B cell (primary cell): Measurements from ENCODE around the gene CHEK1. TPM values are rescaled to one million over a fixed set of nuclear protein-coding genes. Genes with fewer than 3 reads are reported as not detected.

ENCODE experiments used
- ATAC-seq: fragments of 200-7000 bp; cut with Tn5 transposase; one replicate; pipeline ENCODE4 v1.10.0; 2021; ENCODE audit warnings: low read depth, mild to moderate bottlenecking, moderate number of reproducible peaks, moderate library complexity
- CTCF ChIA-PET: fragments of 350-600 bp; sonication (Branson Sonifier 250); formaldehyde crosslinking; loops from one replicate; lab custom pipeline; 2021; ENCODE audit warnings: antibody characterized with exemption, inconsistent platforms; lab: Charles Lee
- POLR2A ChIA-PET: fragments of 350-600 bp; sonication (Branson Sonifier 250); formaldehyde crosslinking; loops from one replicate; lab custom pipeline; 2021; ENCODE audit warnings: antibody characterized with exemption; lab: Charles Lee
- DNase-seq: peaks from one replicate; pipeline ENCODE4 v3.0.0; 2013
- H2AFZ ChIP-seq: 2 replicates; pipeline ENCODE4 v1.6.1; 2012; ENCODE audit warnings: mild to moderate bottlenecking, low read depth, low read length; ENCODE audit not compliant: insufficient read depth, poor library complexity, severe bottlenecking
- H3K27ac ChIP-seq, 2 donors: 1 replicate in 1 of 2; 2 replicates in 1 of 2; pipeline ENCODE4 v1.5.1; 2012 to 2013; ENCODE audit warnings: low read length in 2 of 2, mild to moderate bottlenecking in 2 of 2, moderate library complexity in 1 of 2
- H3K27me3 ChIP-seq, 4 experiments: fragments of 200-600 bp in 1 of 4; sonication (generic) in 1 of 4; replicated peaks in 1 of 4; 1 replicate in 2 of 4; 2 replicates in 2 of 4; pipeline versions ENCODE4 v1.6.1 to v1.7.0; 2013 to 2016; ENCODE audit warnings: low read length in 3 of 4, mild to moderate bottlenecking in 2 of 4, mixed read lengths in 1 of 4, moderate library complexity in 1 of 4; ENCODE audit not compliant: insufficient read depth in 4 of 4, control insufficient read depth in 3 of 4; ENCODE audit errors: control extremely low read depth in 1 of 4
- H3K36me3 ChIP-seq, 2 experiments: replicated peaks in 1 of 2; 1 replicate in 1 of 2; 2 replicates in 1 of 2; pipeline versions ENCODE4 v1.6.1 to v1.7.1; 2013; ENCODE audit warnings: low read length in 1 of 2; ENCODE audit not compliant: insufficient read depth in 2 of 2, control insufficient read depth in 1 of 2; ENCODE audit errors: control extremely low read depth in 1 of 2, extremely low read depth in 1 of 2
- H3K4me1 ChIP-seq, 2 donors: fragments of 200-600 bp in 1 of 2; sonication (generic) in 1 of 2; 1 replicate in 1 of 2; 2 replicates in 1 of 2; pipeline versions ENCODE4 v1.5.1 to v1.6.1; 2013 to 2017; ENCODE audit warnings: low read length in 2 of 2; ENCODE audit not compliant: control insufficient read depth in 2 of 2, insufficient read depth in 2 of 2
- H3K4me2 ChIP-seq: replicated peaks from 2 replicates; pipeline ENCODE3; 2012; ENCODE audit warnings: mild to moderate bottlenecking, low read depth, low read length; ENCODE audit not compliant: poor library complexity, severe bottlenecking
- H3K4me3 ChIP-seq, 5 experiments: fragments of 200-600 bp in 1 of 5; sonication (generic) in 1 of 5; 1 replicate in 3 of 5; 2 replicates in 2 of 5; pipeline versions ENCODE4 v1.5.1 to v1.7.0; 2011 to 2016; ENCODE audit warnings: low read length in 4 of 5, mild to moderate bottlenecking in 4 of 5, low read depth in 2 of 5, control low read depth in 1 of 5, moderate library complexity in 1 of 5; ENCODE audit not compliant: insufficient read depth in 1 of 5; ENCODE audit errors: control extremely low read depth in 1 of 5, extremely low read depth in 1 of 5
- H3K79me2 ChIP-seq: fragments of 200-600 bp; sonication (generic); one replicate; pipeline ENCODE4 v1.6.0; 2016; ENCODE audit warnings: low read length; ENCODE audit not compliant: control insufficient read depth, insufficient read depth
- H3K9ac ChIP-seq: fragments of 200-600 bp; sonication (generic); 2 replicates; pipeline ENCODE4 v1.6.1; 2017; ENCODE audit warnings: mild to moderate bottlenecking, low read length, moderate library complexity
- H3K9me3 ChIP-seq, 3 donors: one replicate each; pipeline versions ENCODE4 v1.6.1 to v1.7.1; 2013; ENCODE audit warnings: low read length in 2 of 3; ENCODE audit not compliant: control insufficient read depth in 2 of 3, insufficient read depth in 1 of 3; ENCODE audit errors: control extremely low read depth in 1 of 3
- H4K20me1 ChIP-seq: 2 replicates; pipeline ENCODE4 v1.6.0; 2012; ENCODE audit warnings: mild to moderate bottlenecking, low read length; ENCODE audit not compliant: insufficient read depth, control insufficient read depth, poor library complexity, severe bottlenecking
- H3K27ac Mint-ChIP-seq: one replicate; pipeline ENCODE4 v1.8.0; 2021; ENCODE audit warnings: mixed read lengths
- H3K27me3 Mint-ChIP-seq: one replicate; pipeline ENCODE4 v1.8.0; 2021; ENCODE audit warnings: mixed read lengths
- H3K4me1 Mint-ChIP-seq: one replicate; pipeline ENCODE4 v1.8.0; 2021; ENCODE audit warnings: mixed read lengths
- H3K4me3 Mint-ChIP-seq: one replicate; pipeline ENCODE4 v1.8.0; 2021; ENCODE audit warnings: mixed read lengths
- H3K9me3 Mint-ChIP-seq: one replicate; pipeline ENCODE4 v1.8.0; 2022; ENCODE audit warnings: mixed read lengths; ENCODE audit not compliant: insufficient read depth
- EZH2 ChIP-seq: IDR thresholded peaks from 2 replicates; pipeline ENCODE4 v1.6.1; 2012; ENCODE audit warnings: borderline replicate concordance, low read depth, mild to moderate bottlenecking, moderate library complexity, low read length; ENCODE audit not compliant: insufficient read depth, poor library complexity, severe bottlenecking
- WGBS: methylation state at CpG from one replicate; pipeline ENCODE4 v1.1.5; 2013; ENCODE audit warnings: missing lambda C conversion rate; ENCODE audit not compliant: insufficient coverage; 5-methylcytosine and 5-hydroxymethylcytosine counted together
- intact Hi-C: fragments of 100-400 bp; cut with micrococcal nuclease; formaldehyde crosslinking; loops from one replicate; pipeline ENCODE4 v1.10.0; 2022
- polyA plus RNA-seq: library from polyadenylated mRNA; depleted of rRNA; stranded (reverse); fragments of >200 nt; gene quantifications from 2 replicates; pipeline ENCODE4 v1.2.3, GENCODE V29; 2012
- total RNA-seq, 2 donors: library from RNA; stranded (reverse); fragments of 120-200 nt in 1 of 2; gene quantifications; 1 replicate in 1 of 2; 2 replicates in 1 of 2; pipeline versions ENCODE4 v1.2.3 to v1.2.4, GENCODE V29; 2013 to 2022
- TF ChIP-seq, protein P1 (sequence below): fragments of 200-600 bp; IDR thresholded peaks from one replicate; pipeline ENCODE4 v1.8.0; 2022; ENCODE audit warnings: antibody characterized with exemption, mild to moderate bottlenecking

CHEK1 gene
- total and polyA plus RNA-seq, 2 donors (not counting 1 experiment from before 2014, with no cell fraction given), result 0.81 to 3.5 TPM

DNA sequence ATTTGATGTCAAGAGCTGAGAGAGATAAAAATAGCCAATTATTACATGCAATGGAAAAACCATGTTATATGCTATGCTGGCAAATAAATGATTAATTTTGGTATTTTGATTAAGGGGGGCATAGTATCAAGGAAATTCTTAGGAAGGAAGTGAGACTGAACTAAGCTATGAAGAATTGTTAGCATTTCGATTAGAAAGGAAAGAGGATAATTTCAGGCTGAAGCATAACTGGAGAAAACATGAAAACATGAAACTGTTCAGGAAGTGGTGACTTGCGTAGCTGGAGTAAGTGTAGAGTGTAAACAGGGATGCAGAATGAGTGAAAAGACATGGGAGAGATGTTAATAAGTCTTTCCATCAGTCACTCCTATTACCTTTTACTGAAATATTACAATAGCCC, 49.2 kb downstream of the CHEK1 start:
- Histone ChIP-seq H3K4me2 (no peak overlapping the region), H3K9me3 (no peaks in the 10 kb centered on the region), H3K36me3 (no peaks in the 10 kb centered on the region), H3K27ac (no peak overlapping the region), H4K20me1 (no peaks in the 10 kb centered on the region), H3K4me1 (no peaks in the 10 kb centered on the region), H3K9ac (no peak overlapping the region), H3K27me3 (no peaks in the 10 kb centered on the region), H3K4me3 (no peak overlapping the region), H2AFZ (no peak overlapping the region), H3K79me2 (no peaks in the 10 kb centered on the region)
- 88% methylated on average over 1 of the region's 2 CpGs for WGBS
- TF ChIP-seq, protein P1, sequence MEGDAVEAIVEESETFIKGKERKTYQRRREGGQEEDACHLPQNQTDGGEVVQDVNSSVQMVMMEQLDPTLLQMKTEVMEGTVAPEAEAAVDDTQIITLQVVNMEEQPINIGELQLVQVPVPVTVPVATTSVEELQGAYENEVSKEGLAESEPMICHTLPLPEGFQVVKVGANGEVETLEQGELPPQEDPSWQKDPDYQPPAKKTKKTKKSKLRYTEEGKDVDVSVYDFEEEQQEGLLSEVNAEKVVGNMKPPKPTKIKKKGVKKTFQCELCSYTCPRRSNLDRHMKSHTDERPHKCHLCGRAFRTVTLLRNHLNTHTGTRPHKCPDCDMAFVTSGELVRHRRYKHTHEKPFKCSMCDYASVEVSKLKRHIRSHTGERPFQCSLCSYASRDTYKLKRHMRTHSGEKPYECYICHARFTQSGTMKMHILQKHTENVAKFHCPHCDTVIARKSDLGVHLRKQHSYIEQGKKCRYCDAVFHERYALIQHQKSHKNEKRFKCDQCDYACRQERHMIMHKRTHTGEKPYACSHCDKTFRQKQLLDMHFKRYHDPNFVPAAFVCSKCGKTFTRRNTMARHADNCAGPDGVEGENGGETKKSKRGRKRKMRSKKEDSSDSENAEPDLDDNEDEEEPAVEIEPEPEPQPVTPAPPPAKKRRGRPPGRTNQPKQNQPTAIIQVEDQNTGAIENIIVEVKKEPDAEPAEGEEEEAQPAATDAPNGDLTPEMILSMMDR, result no peak
- no peak for TF ChIP-seq EZH2
- H3K27me3 Mint-ChIP-seq, result no peaks in the 10 kb centered on the region
- DNase-seq (no peak), ATAC-seq (no peak)
- intact Hi-C loops, result no loop called here
- no peak overlapping the region for H3K4me3 Mint-ChIP-seq
- H3K9me3 Mint-ChIP-seq, result no peaks in the 10 kb centered on the region
- H3K4me1 Mint-ChIP-seq, result no peaks in the 10 kb centered on the region
- no peak overlapping the region for H3K27ac Mint-ChIP-seq
- CTCF ChIA-PET, result no interaction called here
- POLR2A ChIA-PET, result no interaction called here

DNA sequence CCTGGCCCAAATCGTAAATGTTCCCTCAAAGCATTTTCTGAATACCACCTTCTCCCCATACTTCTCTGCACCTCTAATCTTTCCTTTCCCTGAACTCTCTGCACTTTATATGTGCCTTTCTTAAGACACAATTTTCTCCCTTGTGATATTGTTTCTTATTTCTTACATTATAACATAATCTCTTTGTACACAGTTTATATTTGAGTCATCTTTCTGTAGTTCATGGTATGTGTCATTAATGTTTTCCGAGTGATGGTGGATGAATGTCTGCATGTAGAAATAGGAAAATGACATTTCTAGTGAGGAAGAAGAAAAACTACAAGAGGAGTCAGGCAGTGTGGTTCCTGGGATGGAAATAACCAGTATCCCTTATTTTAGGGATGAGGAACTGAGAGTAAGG, 50.2 kb downstream of the CHEK1 start:
- Histone ChIP-seq H3K79me2 (no peaks in the 10 kb centered on the region), H4K20me1 (no peaks in the 10 kb centered on the region), H3K4me1 (no peaks in the 10 kb centered on the region), H3K36me3 (no peaks in the 10 kb centered on the region), H2AFZ (no peak overlapping the region), H3K9ac (no peak overlapping the region), H3K4me3 (no peak overlapping the region), H3K9me3 (no peaks in the 10 kb centered on the region), H3K4me2 (no peak overlapping the region), H3K27ac (no peak overlapping the region), H3K27me3 (no peaks in the 10 kb centered on the region)
- TF ChIP-seq EZH2, result no peak
- TF ChIP-seq, protein P1, result no peak
- no peak overlapping the region for H3K4me3 Mint-ChIP-seq
- H3K27ac Mint-ChIP-seq, result no peak overlapping the region
- intact Hi-C loops, result no loop called here
- WGBS, result no CpG with 5 or more reads among the region's 2 CpGs
- POLR2A ChIA-PET, result no interaction called here
- DNase-seq (no peak), ATAC-seq (no peak)
- H3K27me3 Mint-ChIP-seq, result no peaks in the 10 kb centered on the region
- CTCF ChIA-PET, result no interaction called here
- no peaks in the 10 kb centered on the region for H3K4me1 Mint-ChIP-seq
- no peaks in the 10 kb centered on the region for H3K9me3 Mint-ChIP-seq
